Measurements from ENCODE around the gene KLHDC3.
"Not testable (repeated sequence)": the region's sequence is repeated elsewhere in the genome, so short reads cannot be mapped to it uniquely, and the experiment has no call there.

The KLHDC3 gene

GRCh38 chr6:42988486-42989020 is 25.5 kb upstream of the KLHDC3 start:
- no peak for DNase-seq (ENCODE audit: low read depth)

GRCh38 chr6:42989923-42990322 is 24.1 kb upstream of the KLHDC3 start:
- DNase-seq (ENCODE audit: low read depth) = no peak

- DNase-seq (ENCODE audit: low read depth) = no peak
Measured at GRCh38 chr6:42993445-42993844, 20.6 kb upstream of the KLHDC3 start.

- no peak for DNase-seq (ENCODE audit: low read depth)
Measured at GRCh38 chr6:42996513-42996912, 17.5 kb upstream of the KLHDC3 start.

- not testable (repeated sequence) for DNase-seq (ENCODE audit: low read depth)
Measured at GRCh38 chr6:42998205-42998604, 15.8 kb upstream of the KLHDC3 start.

- DNase-seq (ENCODE audit: low read depth) = no peak
Measured at GRCh38 chr6:43001843-43002242, 12.2 kb upstream of the KLHDC3 start.

GRCh38 chr6:43005844-43006243 is 8.2 kb upstream of the KLHDC3 start:
- no peak for DNase-seq (ENCODE audit: low read depth)

GRCh38 chr6:43006251-43006650 is 7.8 kb upstream of the KLHDC3 start:
- DNase-seq (ENCODE audit: low read depth) = no peak

GRCh38 chr6:43007126-43007525 is 6.9 kb upstream of the KLHDC3 start:
- no peak for DNase-seq (ENCODE audit: low read depth)

- DNase-seq (ENCODE audit: low read depth) = no peak
Measured at GRCh38 chr6:43009124-43009523, 4.9 kb upstream of the KLHDC3 start.

GRCh38 chr6:43011207-43011606 is 2.8 kb upstream of the KLHDC3 start:
- no peak for DNase-seq (ENCODE audit: low read depth)

GRCh38 chr6:43012364-43012763 is 1.7 kb upstream of the KLHDC3 start:
- no peak for DNase-seq (ENCODE audit: low read depth)

- DNase-seq (ENCODE audit: low read depth) = peak; percentile 31
Measured at GRCh38 chr6:43013097-43013842, 779 bp upstream of the KLHDC3 start.

GRCh38 chr6:43014434-43014909 is 423 bp downstream of the KLHDC3 start:
- no peak for DNase-seq (ENCODE audit: low read depth)

- no peak for DNase-seq (ENCODE audit: low read depth)
Measured at GRCh38 chr6:43016176-43016942, 2.3 kb downstream of the KLHDC3 start.

- no peak for DNase-seq (ENCODE audit: low read depth)
Measured at GRCh38 chr6:43016943-43017334, 2.9 kb downstream of the KLHDC3 start.

- DNase-seq (ENCODE audit: low read depth) = no peak
Measured at GRCh38 chr6:43019152-43019551, 5.1 kb downstream of the KLHDC3 start.

GRCh38 chr6:43020052-43020705 is 6.1 kb downstream of the KLHDC3 start:
- no peak for DNase-seq (ENCODE audit: low read depth)

GRCh38 chr6:43020847-43021246 is 6.8 kb downstream of the KLHDC3 start:
- DNase-seq (ENCODE audit: low read depth) = no peak

- peak; percentile 47 for DNase-seq (ENCODE audit: low read depth)
Measured at GRCh38 chr6:43021270-43022047, 7.4 kb downstream of the KLHDC3 start, which contains the start of gene RRP36. Gene RRP36 (plus strand): TSS chr6:43021623. CDS start chr6:43021655, 32 bp downstream.

- DNase-seq (ENCODE audit: low read depth) = no peak
Measured at GRCh38 chr6:43024436-43024835, 10.4 kb downstream of the KLHDC3 start.

- DNase-seq (ENCODE audit: low read depth) = no peak
Measured at GRCh38 chr6:43026365-43026764, 12.3 kb downstream of the KLHDC3 start.
